Astrocyte of the cerebellum (primary cell): ENCODE results near the gene FBXW8.

Experiments used
- DNase-seq: peaks from one replicate; pipeline ENCODE4 v3.0.0-alpha.2; 2011; ENCODE audit warnings: low read depth
- H3K4me3 ChIP-seq: 2 replicates; pipeline ENCODE4 v1.5.1; 2011; ENCODE audit warnings: mild to moderate bottlenecking, low read depth, low read length, moderate library complexity
- CTCF ChIP-seq: IDR thresholded peaks from 2 replicates; pipeline ENCODE4 v1.5.1; 2012; ENCODE audit warnings: low read length, low read depth, moderate library complexity, mild to moderate bottlenecking; ENCODE audit errors: missing control alignments
- in situ Hi-C: cut with HindIII; loops from 2 replicates; pipeline ENCODE4 v1.10.0; 2017; ENCODE audit warnings: low sequenced_read_pairs

The FBXW8 gene

GRCh38 chr12:117007577-117007976 is 96.8 kb downstream of the FBXW8 start:
- H3K4me3 ChIP-seq: no peak overlapping the region
- in situ Hi-C loops: no loop called here
- DNase-seq: no peak
- no peak for TF ChIP-seq CTCF

GRCh38 chr12:117009759-117010158 is 99.0 kb downstream of the FBXW8 start:
- in situ Hi-C loops: no loop called here
- no peak for DNase-seq

GRCh38 chr12:117010693-117011451 is 100.1 kb downstream of the FBXW8 start:
- TF ChIP-seq CTCF: no peak
- no peak overlapping the region for H3K4me3 ChIP-seq
- no peak for DNase-seq
- in situ Hi-C loops: no loop called here

More at GRCh38 chr12:117009759-117010158, 99.0 kb downstream of the FBXW8 start:
- H3K4me3 ChIP-seq: no peak overlapping the region
- no peak for TF ChIP-seq CTCF

GRCh38 chr12:117011988-117012805 is 101.4 kb downstream of the FBXW8 start:
- in situ Hi-C loops: no loop called here
- no peak for DNase-seq
- TF ChIP-seq CTCF: no peak
- H3K4me3 ChIP-seq: no peak overlapping the region

- no peak overlapping the region for H3K4me3 ChIP-seq
- in situ Hi-C loops: no loop called here
- no peak for DNase-seq
- TF ChIP-seq CTCF: no peak
Measured at GRCh38 chr12:117013726-117014125, 103.0 kb downstream of the FBXW8 start.

- H3K4me3 ChIP-seq: no peak overlapping the region
- TF ChIP-seq CTCF: no peak
- no peak for DNase-seq
- in situ Hi-C loops: no loop called here
Measured at GRCh38 chr12:117014342-117014887, 103.7 kb downstream of the FBXW8 start.
